Endothelial cell of umbilical vein (primary cell): ENCODE data around the gene MED26. TPM values are rescaled to one million over a fixed set of nuclear protein-coding genes. Genes with fewer than 3 reads are reported as not detected.

Experiments
- BruUV-seq: library from RNA; stranded (reverse); fragments of 400-500 nt; replicated peaks from 2 replicates; lab custom pipeline; 2021; lab: Mats Ljungman, UMichigan
- CTCF ChIA-PET: fragments of 300-600, 350-600 bp; sonication (Branson Sonifier 250); formaldehyde crosslinking; loops from one replicate; lab custom pipeline; 2021; ENCODE audit warnings: antibody characterized with exemption, inconsistent platforms; lab: Charles Lee
- POLR2A ChIA-PET: fragments of 300-600, 350-600 bp; sonication (Branson Sonifier 250); formaldehyde crosslinking; loops from one replicate; lab custom pipeline; 2021; ENCODE audit warnings: antibody characterized with exemption, inconsistent platforms; lab: Charles Lee
- DNase-seq: peaks from one replicate; pipeline ENCODE4 v3.0.0-alpha.2; 2011; ENCODE audit warnings: low read depth, low spot score
- FAIRE-seq: peaks from 2 replicates; lab custom pipeline; 2011; peaks lifted over from hg19 to GRCh38; lab: Jason Lieb, UNC
- H2AFZ ChIP-seq: 2 replicates; pipeline ENCODE4 v1.6.0; 2012; ENCODE audit warnings: low read depth, low read length, control low read depth, inconsistent platforms
- H3K27ac ChIP-seq: 2 replicates; pipeline ENCODE4 v1.5.1; 2011; ENCODE audit warnings: low read depth, mild to moderate bottlenecking, control low read depth, low read length, moderate library complexity; ENCODE audit not compliant: insufficient read depth
- H3K27me3 ChIP-seq, 2 experiments: 2 replicates each; pipeline versions ENCODE4 v1.6.0 to v1.6.1; 2011; ENCODE audit warnings: low read length in 2 of 2, mixed read lengths in 1 of 2; ENCODE audit not compliant: control insufficient read depth in 2 of 2, insufficient read depth in 2 of 2
- H3K36me3 ChIP-seq, 2 experiments: 2 replicates in 1 of 2; 3 replicates in 1 of 2; pipeline ENCODE4 v1.5.1; 2011; ENCODE audit warnings: low read length in 2 of 2, mild to moderate bottlenecking in 1 of 2, moderate library complexity in 1 of 2; ENCODE audit not compliant: control insufficient read depth in 2 of 2, insufficient read depth in 2 of 2; ENCODE audit errors: extremely low read depth in 1 of 2
- H3K4me1 ChIP-seq: 3 replicates; pipeline ENCODE4 v1.5.1; 2011; ENCODE audit warnings: mild to moderate bottlenecking, low read length; ENCODE audit not compliant: control insufficient read depth, insufficient read depth; ENCODE audit errors: extremely low read depth
- H3K4me2 ChIP-seq: 2 replicates; pipeline ENCODE4 v1.6.1; 2011; ENCODE audit warnings: low read length, control low read depth, mixed read lengths; ENCODE audit not compliant: insufficient read depth
- H3K4me3 ChIP-seq, 3 experiments: fragments of 200-600 bp in 1 of 3; sonication (generic), shearing (Covaris generic) in 1 of 3; replicated peaks in 1 of 3; 2 replicates each; pipeline ENCODE4 v1.5.1; 2011 to 2016; ENCODE audit warnings: control low read depth in 3 of 3, low read length in 3 of 3, mild to moderate bottlenecking in 2 of 3, inconsistent platforms in 1 of 3, low read depth in 1 of 3, moderate library complexity in 1 of 3; ENCODE audit not compliant: insufficient read depth in 1 of 3
- H3K79me2 ChIP-seq: 2 replicates; pipeline ENCODE4 v1.6.0; 2012; ENCODE audit warnings: low read length, inconsistent platforms; ENCODE audit not compliant: control insufficient read depth, insufficient read depth
- H3K9ac ChIP-seq: replicated peaks from 2 replicates; pipeline ENCODE3; 2011; ENCODE audit warnings: low read length, control low read depth; ENCODE audit not compliant: insufficient read depth; ENCODE audit errors: extremely low read depth
- H3K9me1 ChIP-seq: replicated peaks from 3 replicates; pipeline ENCODE4 v1.6.0; 2011; ENCODE audit warnings: mild to moderate bottlenecking, low read length; ENCODE audit not compliant: control insufficient read depth, insufficient read depth; ENCODE audit errors: extremely low read depth
- H3K9me3 ChIP-seq: replicated peaks from 2 replicates; pipeline ENCODE4 v1.5.1; 2012; ENCODE audit warnings: low read length, inconsistent platforms; ENCODE audit not compliant: control insufficient read depth, insufficient read depth
- H4K20me1 ChIP-seq: replicated peaks from 2 replicates; pipeline ENCODE3; 2011; ENCODE audit warnings: mild to moderate bottlenecking, low read length; ENCODE audit not compliant: control insufficient read depth, insufficient read depth; ENCODE audit errors: extremely low read depth
- CTCF ChIP-seq, 2 donors: IDR thresholded peaks; 1 replicate in 1 of 2; 2 replicates in 1 of 2; pipeline ENCODE4 v1.5.1; 2011; ENCODE audit warnings: low read length in 2 of 2, mild to moderate bottlenecking in 2 of 2, moderate library complexity in 2 of 2, control low read depth in 1 of 2, inconsistent platforms in 1 of 2, low read depth in 1 of 2; ENCODE audit not compliant: insufficient read depth in 1 of 2; ENCODE audit errors: extremely low read depth in 1 of 2
- FOS ChIP-seq: IDR thresholded peaks from 2 replicates; pipeline ENCODE4 v1.6.1; 2011; ENCODE audit warnings: mild to moderate bottlenecking, low read length, moderate library complexity, borderline replicate concordance; ENCODE audit not compliant: insufficient read depth
- GATA2 ChIP-seq: IDR thresholded peaks from 2 replicates; pipeline ENCODE4 v1.7.0; 2011; ENCODE audit warnings: low read depth, mild to moderate bottlenecking, moderate library complexity, mixed read lengths, low read length; ENCODE audit not compliant: insufficient read length, insufficient read depth
- JUN ChIP-seq: IDR thresholded peaks from 2 replicates; pipeline ENCODE4 v1.6.1; 2011; ENCODE audit warnings: borderline replicate concordance, low read depth; ENCODE audit not compliant: insufficient read length, insufficient read depth
- MAX ChIP-seq: IDR thresholded peaks from 2 replicates; pipeline ENCODE4 v1.6.1; 2011; ENCODE audit not compliant: insufficient read depth, insufficient read length
- POLR2A ChIP-seq: IDR thresholded peaks from 2 replicates; pipeline ENCODE4 v1.6.1; 2012; ENCODE audit warnings: low read depth, mild to moderate bottlenecking, control low read depth, low read length
- dilution Hi-C: fragments of 300-500 bp; cut with MboI; formaldehyde crosslinking; loops from one replicate; pipeline ENCODE4 v1.15.0; 2019; ENCODE audit warnings: low sequenced_read_pairs; ENCODE audit not compliant: extremely low pct_ligation_motif_present
- intact Hi-C: fragments of 100-400 bp; cut with micrococcal nuclease; formaldehyde crosslinking; loops from one replicate; pipeline ENCODE4 v1.10.0; 2022
- polyA plus RNA-seq, 4 experiments: library from polyadenylated mRNA; depleted of rRNA in 3 of 4; stranded (reverse) in 3 of 4; unstranded in 1 of 4; fragments of >200 nt; gene quantifications; 2 replicates each; pipeline versions ENCODE4 v1.2.1 to v1.2.3, GENCODE V29; 2011 to 2012; ENCODE audit warnings: missing spikeins in 1 of 4
- total RNA-seq: library from RNA; stranded (reverse); gene quantifications from 2 replicates; pipeline ENCODE4 v1.2.3, GENCODE V29; 2021

The MED26 gene
- total and polyA plus RNA-seq, 2 donors (not counting 3 experiments of a cell fraction or from before 2014, with no cell fraction given) = 5.6 to 13.4 TPM

DNA sequence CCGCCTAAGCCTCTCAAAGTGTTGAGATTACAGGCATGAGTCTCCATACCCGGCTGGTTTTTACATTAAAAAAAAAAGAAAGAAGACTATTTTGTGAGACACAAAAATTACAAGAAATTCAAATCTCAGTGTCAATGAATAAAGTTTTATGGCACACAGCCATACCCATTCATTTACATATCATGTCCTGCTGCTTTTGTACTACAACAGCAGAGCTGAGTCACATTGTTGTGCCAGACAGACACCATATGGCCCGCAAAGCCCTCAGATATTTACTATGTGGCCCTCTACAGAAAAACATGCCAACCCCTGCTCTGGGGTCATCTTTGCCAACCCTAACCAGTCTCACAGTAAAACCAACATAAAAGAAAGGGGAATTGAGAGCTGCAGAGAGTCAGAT, 26.6 kb upstream of the MED26 start:
- no peak overlapping the region for H3K27ac ChIP-seq
- no peaks in the 10 kb centered on the region for H3K27me3 ChIP-seq
- peaks cover 7% of the 10 kb centered on the region for H3K4me1 ChIP-seq
- no peak overlapping the region for H3K4me3 ChIP-seq
- no peaks in the 10 kb centered on the region for H3K9me3 ChIP-seq
- no peak for TF ChIP-seq FOS
- TF ChIP-seq GATA2 = no peak
- H3K36me3 ChIP-seq = peaks cover 14 to 29% of the 10 kb centered on the region in 2 experiments
- CTCF ChIA-PET = no interaction called here
- FAIRE-seq = no peak
- H3K9ac ChIP-seq = no peak overlapping the region
- H3K4me2 ChIP-seq = no peak overlapping the region
- no TSS peak for BruUV-seq
- H4K20me1 ChIP-seq = peaks cover 2% of the 10 kb centered on the region
- H3K9me1 ChIP-seq = no peaks in the 10 kb centered on the region
- intact Hi-C loops = no loop called here
- H3K79me2 ChIP-seq = peaks cover 27% of the 10 kb centered on the region
- POLR2A ChIA-PET = no interaction called here
- dilution Hi-C loops = no loop called here
- no peak overlapping the region for H2AFZ ChIP-seq
- no peak for DNase-seq

DNA sequence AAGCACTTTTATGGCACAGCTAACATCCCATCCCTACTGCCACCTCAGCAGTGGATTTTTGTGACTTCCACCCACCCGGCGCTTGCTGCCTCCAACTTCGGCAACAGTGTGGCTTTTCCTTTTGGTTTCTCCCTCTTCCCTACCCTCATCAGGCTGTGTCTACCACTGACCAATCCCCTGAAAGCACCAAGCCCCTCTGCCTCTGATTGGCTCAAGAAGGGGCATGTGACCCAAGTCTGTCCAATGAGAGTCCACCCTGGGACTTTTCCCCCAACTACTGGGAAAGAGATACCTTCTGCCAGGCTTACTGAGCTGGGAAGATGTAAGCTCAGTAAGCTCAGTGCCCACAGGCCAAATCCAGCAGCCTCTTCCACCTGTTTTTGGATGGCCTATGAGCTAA, 26.1 kb upstream of the MED26 start:
- DNase-seq = no peak
- peak; percentile 29 for TF ChIP-seq MAX
- no peak for TF ChIP-seq JUN
- TF ChIP-seq POLR2A = no peak
- no peak for TF ChIP-seq CTCF (IDR thresholded peaks at IDR 0.05; ENCODE audit: extremely low read depth in 1 of 2, insufficient read depth in 1 of 2, low read depth in 1 of 2, low read length in 2 of 2)
- peaks cover 22% of the 10 kb centered on the region for H3K79me2 ChIP-seq

More for the DNA sequence above, 26.1 kb upstream of the MED26 start:
- Histone ChIP-seq H3K27ac (no peak overlapping the region), H3K4me2 (no peak overlapping the region), H3K9me1 (no peaks in the 10 kb centered on the region), H4K20me1 (peaks cover 2% of the 10 kb centered on the region), H3K4me1 (peaks cover 6% of the 10 kb centered on the region), H3K4me3 (no peak overlapping the region), H3K27me3 (no peaks in the 10 kb centered on the region), H3K9ac (no peak overlapping the region), H2AFZ (no peak overlapping the region), H3K9me3 (no peaks in the 10 kb centered on the region), H3K36me3 (peaks cover 14 to 29% of the 10 kb centered on the region in 2 experiments)
- no TSS peak for BruUV-seq
- POLR2A ChIA-PET = interaction anchor here (0.9 kb wide), 1 partner anchor 12 kb away, joined by 3 read pairs; no protein-coding TSS in a partner anchor
- intact Hi-C loops = no loop called here
- CTCF ChIA-PET = no interaction called here
- no peak for FAIRE-seq
- dilution Hi-C loops = no loop called here
